ENCODE measurements around the gene CELA3B.
"Not testable (repeated sequence)": the region's sequence is repeated elsewhere in the genome, so short reads cannot be mapped to it uniquely, and the experiment has no call there.

DNA sequence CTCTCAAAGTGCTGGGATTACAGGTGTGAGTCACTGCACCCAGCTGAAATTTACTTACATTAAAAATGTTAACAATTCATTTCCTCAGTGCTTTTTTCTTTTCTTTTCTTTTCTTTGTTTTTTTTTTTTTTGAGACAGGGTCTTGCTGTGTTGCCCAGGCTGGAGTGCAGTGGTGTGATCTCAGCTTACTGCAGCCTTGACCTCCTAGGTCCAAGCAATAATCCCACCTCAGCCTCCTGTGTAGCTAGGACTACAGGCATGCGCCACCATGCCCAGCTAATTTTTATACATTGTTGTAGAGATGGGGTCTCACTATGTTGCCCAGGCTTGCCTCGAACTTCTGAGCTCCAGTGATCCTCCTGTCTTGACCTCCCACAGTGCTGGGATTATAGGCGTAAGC lies 27.1 kb downstream of the CELA3B start:
- not testable (repeated sequence) for TF ChIP-seq CTCF (optimal IDR thresholded peaks at IDR 0.05 in 1 of 3, IDR thresholded peaks at IDR 0.05 in 1 of 3, conservative IDR thresholded peaks at IDR 0.05 in 1 of 3; ENCODE audit: extremely low read depth in 1 of 3, insufficient read depth in 2 of 3, low read length in 3 of 3); EZH2 (IDR thresholded peaks at IDR 0.05; ENCODE audit: low read length)
